Panc1 (cell line): Measurements from ENCODE around the gene SH3RF2.

Experiments
- CTCF ChIP-seq: fragments of 450-650 bp; IDR thresholded peaks from 2 replicates; pipeline ENCODE4 v1.5.1; 2017; ENCODE audit warnings: mild to moderate bottlenecking
- POLR2AphosphoS5 ChIP-seq: IDR thresholded peaks from 2 replicates; pipeline ENCODE4 v1.6.1; 2012; ENCODE audit warnings: mild to moderate bottlenecking, low read depth, low read length, moderate library complexity
- REST ChIP-seq, 2 experiments: IDR thresholded peaks; 2 replicates each; pipeline ENCODE4 v1.6.1; 2011 to 2012; ENCODE audit warnings: low read depth in 2 of 2, control low read depth in 1 of 2, low read length in 1 of 2, mild to moderate bottlenecking in 1 of 2, moderate library complexity in 1 of 2; ENCODE audit not compliant: insufficient read depth in 1 of 2

- no peak for TF ChIP-seq CTCF
- no peak for TF ChIP-seq POLR2AphosphoS5
- TF ChIP-seq REST (IDR thresholded peaks at IDR 0.05; ENCODE audit: insufficient read depth in 1 of 2, low read depth in 2 of 2, low read length in 1 of 2): no peak
Observed at GRCh38 chr5:146059460-146060220, 123.3 kb downstream of the SH3RF2 start.
